Heart left ventricle (tissue), 13 donors: ENCODE measurements around the gene HPS3.

Source experiments
- CTCF ChIP-seq, 12 donors: fragments of 200-600 bp; sonication (generic) in 4 of 12; IDR thresholded peaks; one replicate each; pipeline versions ENCODE4 v1.5.0 to v1.8.0; 2018 to 2022; ENCODE audit warnings: antibody characterized with exemption in 12 of 12, mild to moderate bottlenecking in 5 of 12
- POLR2A ChIP-seq, 2 donors: fragments of 450-650 bp; IDR thresholded peaks; one replicate each; pipeline ENCODE4 v1.6.1; 2017; ENCODE audit warnings: antibody characterized with exemption in 2 of 2, mild to moderate bottlenecking in 2 of 2, moderate library complexity in 2 of 2
- donor health status: ischemic (EF 13 %, LVEDD 7.1; RV severe dilation, severe dysfunction).
- donor health status: DM: no; HTN: yes; CAD: no.
- donor health status: DM: no; HTN: no; CAD: no.
- donor health status: ischemic (EF 25% LVEDD 6.9; RV normal size, moderate dysfunction).
- donor health status: ischemic (EF 25% LVEDD 5.7; RV mildly dilated, moderate dysfunction).
- donor health status: ischemic (EF 35%, LVEDD 5.7; RV mildly dilated, moderate dysfunction).
- donor health status: nonischemic (EF 11% LVEDD 7.7; RV severe dilation, severe dysfunction).
- donor health status: DM: yes; HTN: yes; CAD: no.
- donor health status: PGD.
- donor health status: ischemic (EF 29% LVEDD 5.4; RV normal size, mild dysfunction).
- donor health status: nonischemic (EF 23%, LVEDD 6.1; RV moderate dilation, normal function).

- TF ChIP-seq CTCF (IDR thresholded peaks at IDR 0.05) (no peak), POLR2A (IDR thresholded peaks at IDR 0.05) (no peak)
Observed at GRCh38 chr3:149081772-149082171, 47.7 kb upstream of the HPS3 start.
